ENCODE measurements around the gene HOXA5. TPM values are rescaled to one million over a fixed set of nuclear protein-coding genes. Genes with fewer than 3 reads are reported as not detected.
A peak's percentile ranks its signal among the peaks of the same experiment; 100 is the strongest.

Gene HOXA5
- total and polyA plus RNA-seq, 5 donors from 2014 or later, result not detected

- no peaks in the 10 kb centered on the region for H3K36me3 Mint-ChIP-seq
- no peak overlapping the region for H3K4me3 ChIP-seq (ENCODE audit: low read depth, low read length)
- H3K27me3 Mint-ChIP-seq, result peaks cover 54% of the 10 kb centered on the region
- peaks cover 24% of the 10 kb centered on the region for H3K27me3 ChIP-seq (ENCODE audit: control insufficient read depth, insufficient read depth, low read length)
- no peak overlapping the region for H3K27ac ChIP-seq (ENCODE audit: insufficient read depth, low read length, poor library complexity, severe bottlenecking)
- no peaks in the 10 kb centered on the region for H3K9me3 ChIP-seq (ENCODE audit: control insufficient read depth in 2 of 2, low read length in 2 of 2)
- H3K9me3 Mint-ChIP-seq, result peaks cover 0 to 4% (median 0%) of the 10 kb centered on the region in 7 donors
- no peaks in the 10 kb centered on the region for H3K36me3 ChIP-seq (ENCODE audit: control insufficient read depth, insufficient read depth, low read length)
- ATAC-seq (ENCODE audit: low read depth in 2 of 2) (no peak), DNase-seq (no peak)
- peaks cover 3% of the 10 kb centered on the region for H3K4me1 ChIP-seq (ENCODE audit: control insufficient read depth, insufficient read depth, low read length, poor library complexity, severe bottlenecking)
- H3K4me3 Mint-ChIP-seq, result peak overlapping the region in 1 of 4 donors; percentile 11
- peaks cover 0 to 7% (median 0%) of the 10 kb centered on the region in 4 donors for H3K4me1 Mint-ChIP-seq
- H3K27ac Mint-ChIP-seq, result no peak overlapping the region
Measured at GRCh38 chr7:27128034-27128433, 15.4 kb downstream of the HOXA5 start.

- H3K9me3 ChIP-seq (ENCODE audit: control insufficient read depth in 2 of 2, low read length in 2 of 2), result no peaks in the 10 kb centered on the region
- no peak overlapping the region for H3K4me3 Mint-ChIP-seq
- H3K9me3 Mint-ChIP-seq, result peaks cover 0 to 2% (median 0%) of the 10 kb centered on the region in 7 donors
- ATAC-seq (ENCODE audit: low read depth in 2 of 2), result no peak
- no peak overlapping the region for H3K27ac Mint-ChIP-seq
- peaks cover 3% of the 10 kb centered on the region for H3K4me1 ChIP-seq (ENCODE audit: control insufficient read depth, insufficient read depth, low read length, poor library complexity, severe bottlenecking)
- H3K36me3 Mint-ChIP-seq, result no peaks in the 10 kb centered on the region
- H3K4me1 Mint-ChIP-seq, result peaks cover 0 to 7% (median 0%) of the 10 kb centered on the region in 4 donors
- no peaks in the 10 kb centered on the region for H3K36me3 ChIP-seq (ENCODE audit: control insufficient read depth, insufficient read depth, low read length)
- no peak for DNase-seq
- peaks cover 47% of the 10 kb centered on the region for H3K27me3 Mint-ChIP-seq
- H3K4me3 ChIP-seq (ENCODE audit: low read depth, low read length), result no peak overlapping the region
- no peak overlapping the region for H3K27ac ChIP-seq (ENCODE audit: insufficient read depth, low read length, poor library complexity, severe bottlenecking)
- peaks cover 17% of the 10 kb centered on the region for H3K27me3 ChIP-seq (ENCODE audit: control insufficient read depth, insufficient read depth, low read length)
Measured at GRCh38 chr7:27126596-27127327, 16.7 kb downstream of the HOXA5 start.

- peaks cover 43% of the 10 kb centered on the region for H3K27me3 Mint-ChIP-seq
- peaks cover 0 to 2% (median 0%) of the 10 kb centered on the region in 4 donors for H3K4me1 Mint-ChIP-seq
- H3K27me3 ChIP-seq (ENCODE audit: control insufficient read depth, insufficient read depth, low read length), result peaks cover 15% of the 10 kb centered on the region
- no peak for ATAC-seq (ENCODE audit: low read depth in 2 of 2)
- no peak overlapping the region for H3K27ac ChIP-seq (ENCODE audit: insufficient read depth, low read length, poor library complexity, severe bottlenecking)
- H3K27ac Mint-ChIP-seq, result no peak overlapping the region
- no peak for DNase-seq
- no peak overlapping the region for H3K4me3 Mint-ChIP-seq
- H3K36me3 ChIP-seq (ENCODE audit: control insufficient read depth, insufficient read depth, low read length), result no peaks in the 10 kb centered on the region
- H3K4me3 ChIP-seq (ENCODE audit: low read depth, low read length), result no peak overlapping the region
- peaks cover 0 to 2% (median 0%) of the 10 kb centered on the region in 7 donors for H3K9me3 Mint-ChIP-seq
- peaks cover 3% of the 10 kb centered on the region for H3K4me1 ChIP-seq (ENCODE audit: control insufficient read depth, insufficient read depth, low read length, poor library complexity, severe bottlenecking)
- no peaks in the 10 kb centered on the region for H3K9me3 ChIP-seq (ENCODE audit: control insufficient read depth in 2 of 2, low read length in 2 of 2)
- no peaks in the 10 kb centered on the region for H3K36me3 Mint-ChIP-seq
Measured at GRCh38 chr7:27125986-27126394, 17.5 kb downstream of the HOXA5 start.

GRCh38 chr7:27124902-27125689 lies 18.4 kb downstream of the HOXA5 start:
- Mint-ChIP-seq H3K4me3 (no peak overlapping the region), H3K36me3 (no peaks in the 10 kb centered on the region), H3K4me1 (peaks cover 0 to 2% (median 0%) of the 10 kb centered on the region in 4 donors), H3K9me3 (peaks cover 0 to 2% (median 0%) of the 10 kb centered on the region in 7 donors), H3K27me3 (peaks cover 42% of the 10 kb centered on the region), H3K27ac (no peak overlapping the region)
- ATAC-seq (ENCODE audit: low read depth in 2 of 2) (no peak), DNase-seq (no peak)
- Histone ChIP-seq H3K4me1 (ENCODE audit: control insufficient read depth, insufficient read depth, low read length, poor library complexity, severe bottlenecking) (no peaks in the 10 kb centered on the region), H3K36me3 (ENCODE audit: control insufficient read depth, insufficient read depth, low read length) (no peaks in the 10 kb centered on the region), H3K9me3 (ENCODE audit: control insufficient read depth in 2 of 2, low read length in 2 of 2) (no peaks in the 10 kb centered on the region), H3K27me3 (ENCODE audit: control insufficient read depth, insufficient read depth, low read length) (peaks cover 15% of the 10 kb centered on the region), H3K27ac (ENCODE audit: insufficient read depth, low read length, poor library complexity, severe bottlenecking) (no peak overlapping the region), H3K4me3 (ENCODE audit: low read depth, low read length) (no peak overlapping the region)

GRCh38 chr7:27124096-27124901 lies 19.2 kb downstream of the HOXA5 start:
- Histone ChIP-seq H3K4me3 (ENCODE audit: low read depth, low read length) (no peak overlapping the region), H3K27me3 (ENCODE audit: control insufficient read depth, insufficient read depth, low read length) (peaks cover 15% of the 10 kb centered on the region), H3K9me3 (ENCODE audit: control insufficient read depth in 2 of 2, low read length in 2 of 2) (no peaks in the 10 kb centered on the region), H3K27ac (ENCODE audit: insufficient read depth, low read length, poor library complexity, severe bottlenecking) (no peak overlapping the region), H3K36me3 (ENCODE audit: control insufficient read depth, insufficient read depth, low read length) (no peaks in the 10 kb centered on the region), H3K4me1 (ENCODE audit: control insufficient read depth, insufficient read depth, low read length, poor library complexity, severe bottlenecking) (no peaks in the 10 kb centered on the region)
- H3K4me1 Mint-ChIP-seq, result peaks cover 0 to 2% (median 0%) of the 10 kb centered on the region in 4 donors
- no peaks in the 10 kb centered on the region for H3K36me3 Mint-ChIP-seq
- no peak overlapping the region for H3K27ac Mint-ChIP-seq
- peaks cover 0 to 2% (median 0%) of the 10 kb centered on the region in 7 donors for H3K9me3 Mint-ChIP-seq
- peaks cover 40% of the 10 kb centered on the region for H3K27me3 Mint-ChIP-seq
- no peak for DNase-seq
- no peak for ATAC-seq (ENCODE audit: low read depth in 2 of 2)
- H3K4me3 Mint-ChIP-seq, result peak overlapping the region in 1 of 4 donors; percentile 29

GRCh38 chr7:27123477-27124053 lies 19.9 kb downstream of the HOXA5 start:
- Mint-ChIP-seq H3K4me3 (no peak overlapping the region), H3K27ac (no peak overlapping the region), H3K27me3 (peaks cover 37% of the 10 kb centered on the region), H3K9me3 (peaks cover 0 to 2% (median 0%) of the 10 kb centered on the region in 7 donors), H3K36me3 (no peaks in the 10 kb centered on the region), H3K4me1 (no peaks in the 10 kb centered on the region)
- Histone ChIP-seq H3K9me3 (ENCODE audit: control insufficient read depth in 2 of 2, low read length in 2 of 2) (no peaks in the 10 kb centered on the region), H3K27ac (ENCODE audit: insufficient read depth, low read length, poor library complexity, severe bottlenecking) (no peak overlapping the region), H3K27me3 (ENCODE audit: control insufficient read depth, insufficient read depth, low read length) (peaks cover 13% of the 10 kb centered on the region), H3K4me3 (ENCODE audit: low read depth, low read length) (no peak overlapping the region), H3K4me1 (ENCODE audit: control insufficient read depth, insufficient read depth, low read length, poor library complexity, severe bottlenecking) (no peaks in the 10 kb centered on the region), H3K36me3 (ENCODE audit: control insufficient read depth, insufficient read depth, low read length) (no peaks in the 10 kb centered on the region)
- DNase-seq (no peak), ATAC-seq (ENCODE audit: low read depth in 2 of 2) (no peak)

- peaks cover 38% of the 10 kb centered on the region for H3K27me3 Mint-ChIP-seq
- no peak for ATAC-seq (ENCODE audit: low read depth in 2 of 2)
- H3K27ac ChIP-seq (ENCODE audit: insufficient read depth, low read length, poor library complexity, severe bottlenecking), result no peak overlapping the region
- H3K36me3 ChIP-seq (ENCODE audit: control insufficient read depth, insufficient read depth, low read length), result no peaks in the 10 kb centered on the region
- H3K9me3 Mint-ChIP-seq, result peaks cover 0 to 2% (median 0%) of the 10 kb centered on the region in 7 donors
- H3K27ac Mint-ChIP-seq, result no peak overlapping the region
- no peaks in the 10 kb centered on the region for H3K4me1 ChIP-seq (ENCODE audit: control insufficient read depth, insufficient read depth, low read length, poor library complexity, severe bottlenecking)
- no peaks in the 10 kb centered on the region for H3K36me3 Mint-ChIP-seq
- DNase-seq, result no peak
- no peak overlapping the region for H3K4me3 Mint-ChIP-seq
- peaks cover 10% of the 10 kb centered on the region for H3K27me3 ChIP-seq (ENCODE audit: control insufficient read depth, insufficient read depth, low read length)
- H3K4me1 Mint-ChIP-seq, result no peaks in the 10 kb centered on the region
- no peak overlapping the region for H3K4me3 ChIP-seq (ENCODE audit: low read depth, low read length)
- no peaks in the 10 kb centered on the region for H3K9me3 ChIP-seq (ENCODE audit: control insufficient read depth in 2 of 2, low read length in 2 of 2)
Measured at GRCh38 chr7:27123007-27123476, 20.4 kb downstream of the HOXA5 start.
